Erythroblast (primary cell): ENCODE data around the gene ZFHX3.

Experiments
- GATA1 ChIP-seq: IDR thresholded peaks from 2 replicates; pipeline ENCODE4 v1.6.1; 2011; ENCODE audit warnings: low read depth, mild to moderate bottlenecking, control low read depth, low read length, moderate library complexity
- POLR2A ChIP-seq: IDR thresholded peaks from 2 replicates; pipeline ENCODE4 v1.6.1; 2011; ENCODE audit warnings: mild to moderate bottlenecking, low read length

- TF ChIP-seq POLR2A (no peak), GATA1 (no peak)
Measured at GRCh38 chr16:73095142-73095820, 47.4 kb upstream of the ZFHX3 start.
